Caco-2 (cell line): Measurements from ENCODE around the gene VPS8. TPM values are rescaled to one million over a fixed set of nuclear protein-coding genes. Genes with fewer than 3 reads are reported as not detected.

ENCODE experiments used
- Bru-seq: library from RNA; stranded (reverse); fragments of 400-500 nt; gene quantifications from one replicate; lab custom pipeline; 2021; lab: Mats Ljungman, UMichigan
- BruChase-seq, 2 experiments: library from RNA; stranded (reverse); fragments of 400-500 nt; gene quantifications; one replicate each; lab custom pipeline; 2021; lab: Mats Ljungman, UMichigan
- BruUV-seq: library from RNA; stranded (reverse); fragments of 400-500 nt; replicated peaks from 2 replicates; lab custom pipeline; 2021; lab: Mats Ljungman, UMichigan
- CTCF ChIA-PET: fragments of 300-600 bp; sonication (Branson Sonifier 250); formaldehyde crosslinking; loops from one replicate; lab custom pipeline; 2022; ENCODE audit warnings: antibody characterized with exemption; lab: Charles Lee
- POLR2A ChIA-PET: fragments of 300-600 bp; sonication (Branson Sonifier 250); formaldehyde crosslinking; loops from one replicate; lab custom pipeline; 2022; ENCODE audit warnings: antibody characterized with exemption; lab: Charles Lee
- DNase-seq, 2 experiments: peaks; one replicate each; pipeline versions ENCODE4 v3.0.0 to v3.0.0-alpha.2; 2020 to 2022
- H3K27me3 ChIP-seq: replicated peaks from 2 replicates; pipeline ENCODE4 v1.6.0; 2011; ENCODE audit warnings: low read length; ENCODE audit not compliant: control insufficient read depth, insufficient read depth
- H3K36me3 ChIP-seq: 2 replicates; pipeline ENCODE4 v1.5.1; 2011; ENCODE audit warnings: low read length; ENCODE audit not compliant: control insufficient read depth, insufficient read depth
- H3K4me1 ChIP-seq: fragments of 250-450 bp; sonication (Bioruptor Pico); 2 replicates; pipeline ENCODE4 v1.5.1; 2020; ENCODE audit warnings: mild to moderate bottlenecking
- H3K4me3 ChIP-seq: 2 replicates; pipeline ENCODE4 v1.5.1; 2011; ENCODE audit warnings: low read depth, mild to moderate bottlenecking, control low read depth, low read length
- H3K9me3 ChIP-seq: fragments of 250-450 bp; sonication (Bioruptor Pico); 2 replicates; pipeline ENCODE4 v1.5.1; 2020; ENCODE audit warnings: mild to moderate bottlenecking, moderate library complexity
- H3K27ac Mint-ChIP-seq: one replicate; pipeline ENCODE4 v1.8.0; 2022; ENCODE audit warnings: mixed read lengths; ENCODE audit not compliant: unreplicated experiment
- H3K27me3 Mint-ChIP-seq: one replicate; pipeline ENCODE4 v1.8.0; 2022; ENCODE audit warnings: mixed read lengths; ENCODE audit not compliant: insufficient read depth, unreplicated experiment
- H3K36me3 Mint-ChIP-seq: one replicate; pipeline ENCODE4 v1.8.0; 2022; ENCODE audit warnings: mild to moderate bottlenecking, mixed read lengths; ENCODE audit not compliant: insufficient read depth, unreplicated experiment
- H3K4me1 Mint-ChIP-seq: one replicate; pipeline ENCODE4 v1.8.0; 2022; ENCODE audit warnings: low read depth, mixed read lengths; ENCODE audit not compliant: unreplicated experiment
- H3K4me3 Mint-ChIP-seq: one replicate; pipeline ENCODE4 v1.8.0; 2022; ENCODE audit warnings: mild to moderate bottlenecking, moderate library complexity, mixed read lengths; ENCODE audit not compliant: unreplicated experiment
- H3K9me3 Mint-ChIP-seq: one replicate; pipeline ENCODE4 v1.8.0; 2022; ENCODE audit warnings: mixed read lengths; ENCODE audit not compliant: unreplicated experiment
- CTCF ChIP-seq, 2 experiments: fragments of 200-600 bp in 1 of 2; IDR thresholded peaks; 1 replicate in 1 of 2; 2 replicates in 1 of 2; pipeline versions ENCODE4 v1.5.1 to v1.8.0; 2011 to 2022; ENCODE audit warnings: antibody characterized with exemption in 1 of 2, control low read depth in 1 of 2, inconsistent platforms in 1 of 2, low read depth in 1 of 2, low read length in 1 of 2, mild to moderate bottlenecking in 1 of 2, moderate library complexity in 1 of 2; ENCODE audit not compliant: insufficient read depth in 1 of 2, severe bottlenecking in 1 of 2, unreplicated experiment in 1 of 2
- intact Hi-C: fragments of 100-400 bp; cut with micrococcal nuclease; formaldehyde crosslinking; loops from one replicate; pipeline ENCODE4 v1.10.0; 2022; ENCODE audit not compliant: unreplicated experiment
- long read RNA-seq: library from polyadenylated mRNA; stranded (forward); transcript quantifications from one replicate; pipeline ENCODE4 v2.0.0, GENCODE V29; 2022
- total RNA-seq: library from RNA; stranded (reverse); gene quantifications from 2 replicates; pipeline ENCODE4 v1.2.3, GENCODE V29; 2022

The VPS8 gene
- 41.7 and 44.7 TPM in 2 replicates for total RNA-seq
- percentile 70 among the genes with signal in this experiment for Bru-seq, nascent RNA
- BruChase-seq, experiment 1, labeled RNA remaining after a 2-hour chase: percentile 73 among the genes with signal in this experiment
- BruChase-seq, experiment 2, labeled RNA remaining after a 6-hour chase: percentile 65 among the genes with signal in this experiment
- long read RNA-seq, full-length matches to known transcripts: 16 of 26 reads
- long read RNA-seq, partial matches to known transcripts: 2 of 26 reads
- long read RNA-seq, other reads (novel, unspliced or antisense): 8 of 26 reads

GRCh38 chr3:184811999-184812661 is at the start of gene VPS8:
Gene VPS8 (plus strand): TSS chr3:184812166. CDS start chr3:184824633, 12,467 bp downstream.
- Mint-ChIP-seq H3K27me3 (no peaks in the 10 kb centered on the region), H3K27ac (peak within 1 kb of the TSS; percentile 96), H3K4me3 (peak within 1 kb of the TSS; percentile 100), H3K36me3 (peaks cover 7% of the 10 kb centered on the region), H3K9me3 (no peaks in the 10 kb centered on the region), H3K4me1 (peaks cover 12% of the 10 kb centered on the region)
- ChIA-PET POLR2A (no interaction called here), CTCF (interaction anchor here (0.6 to 1.1 kb wide), 2 partner anchors 12 to 375 kb away, joined by 3 to 5 read pairs; no protein-coding TSS in a partner anchor)
- H3K27me3 ChIP-seq: no peaks in the 10 kb centered on the region
- no peaks in the 10 kb centered on the region for H3K36me3 ChIP-seq
- DNase-seq: peak; percentile 96
- H3K4me3 ChIP-seq: peak within 1 kb of the TSS; percentile 53
- intact Hi-C loops: no loop called here
- no peaks in the 10 kb centered on the region for H3K9me3 ChIP-seq
- peaks cover 4% of the 10 kb centered on the region; the same call in 1 of the 2 replicates for H3K4me1 ChIP-seq
- no TSS peak for BruUV-seq
- TF ChIP-seq CTCF (IDR thresholded peaks at IDR 0.05; ENCODE audit: insufficient read depth in 1 of 2, low read depth in 1 of 2, low read length in 1 of 2, severe bottlenecking in 1 of 2, unreplicated experiment in 1 of 2): peak; percentile 52 to 69

GRCh38 chr3:184764191-184764590 is 47.8 kb upstream of the VPS8 start:
- intact Hi-C loops: no loop called here
- Histone ChIP-seq H3K4me3 (no peak overlapping the region), H3K27me3 (no peaks in the 10 kb centered on the region), H3K9me3 (no peaks in the 10 kb centered on the region), H3K36me3 (no peaks in the 10 kb centered on the region), H3K4me1 (no peaks in the 10 kb centered on the region)
- H3K4me3 Mint-ChIP-seq: no peak overlapping the region
- no peaks in the 10 kb centered on the region for H3K27me3 Mint-ChIP-seq
- no peak overlapping the region for H3K27ac Mint-ChIP-seq
- no TSS peak for BruUV-seq
- POLR2A ChIA-PET: no interaction called here
- no peaks in the 10 kb centered on the region for H3K9me3 Mint-ChIP-seq
- DNase-seq: no peak
- H3K4me1 Mint-ChIP-seq: peaks cover 9% of the 10 kb centered on the region
- no peak for TF ChIP-seq CTCF (IDR thresholded peaks at IDR 0.05; ENCODE audit: insufficient read depth in 1 of 2, low read depth in 1 of 2, low read length in 1 of 2, severe bottlenecking in 1 of 2, unreplicated experiment in 1 of 2)
- CTCF ChIA-PET: no interaction called here
- no peaks in the 10 kb centered on the region for H3K36me3 Mint-ChIP-seq

- H3K4me3 ChIP-seq: no peak overlapping the region
- H3K4me3 Mint-ChIP-seq: no peak overlapping the region
- no peaks in the 10 kb centered on the region for H3K9me3 Mint-ChIP-seq
- no peaks in the 10 kb centered on the region for H3K36me3 ChIP-seq
- intact Hi-C loops: no loop called here
- no peaks in the 10 kb centered on the region for H3K4me1 ChIP-seq
- CTCF ChIA-PET: interaction anchor here (1.5 kb wide), 1 partner anchor 204 kb away, joined by 10 read pairs; the partner anchor contains the start of gene EPHB3
- peaks cover 9% of the 10 kb centered on the region for H3K4me1 Mint-ChIP-seq
- POLR2A ChIA-PET: interaction anchor here (0.5 kb wide), 1 partner anchor 35 kb away, joined by 3 read pairs; no protein-coding TSS in a partner anchor
- no peaks in the 10 kb centered on the region for H3K36me3 Mint-ChIP-seq
- no peak for TF ChIP-seq CTCF (IDR thresholded peaks at IDR 0.05; ENCODE audit: insufficient read depth in 1 of 2, low read depth in 1 of 2, low read length in 1 of 2, severe bottlenecking in 1 of 2, unreplicated experiment in 1 of 2)
- H3K27me3 Mint-ChIP-seq: no peaks in the 10 kb centered on the region
- no TSS peak for BruUV-seq
- H3K9me3 ChIP-seq: no peaks in the 10 kb centered on the region
- no peak for DNase-seq
- no peak overlapping the region for H3K27ac Mint-ChIP-seq
- H3K27me3 ChIP-seq: no peaks in the 10 kb centered on the region
Measured at GRCh38 chr3:184765047-184765729, 46.8 kb upstream of the VPS8 start.
